GM12878 (cell line): ENCODE data around the gene COL25A1. TPM values are rescaled to one million over a fixed set of nuclear protein-coding genes. Genes with fewer than 3 reads are reported as not detected.

Source experiments
- ATAC-seq: fragments of 200-7000 bp; cut with Tn5 transposase; 3 replicates; pipeline ENCODE4 v1.9.1; 2020; ENCODE audit warnings: mild to moderate bottlenecking, moderate library complexity
- BruUV-seq: library from RNA; stranded (reverse); fragments of 400-500 nt; replicated peaks from 2 replicates; lab custom pipeline; 2021; lab: Mats Ljungman, UMichigan
- CTCF ChIA-PET: fragments of 300-600 bp; sonication (Branson Sonifier 250); formaldehyde crosslinking; extraction: SDS; loops from one replicate; lab custom pipeline; 2021; ENCODE audit warnings: inconsistent platforms; lab: Yijun Ruan, JAX
- POLR2A ChIA-PET: fragments of 350-600 bp; formaldehyde crosslinking; extraction: SDS; loops from one replicate; lab custom pipeline; 2021; ENCODE audit warnings: inconsistent platforms; lab: Charles Lee
- RAD21 ChIA-PET: fragments of 300-600 bp; sonication (Branson Sonifier 250); formaldehyde crosslinking; loops from one replicate; lab custom pipeline; 2023; ENCODE audit warnings: antibody characterized with exemption; ENCODE audit not compliant: unreplicated experiment; lab: Charles Lee
- SMC1A ChIA-PET: fragments of 300-600 bp; sonication (Branson Sonifier 250); formaldehyde crosslinking; loops from one replicate; lab custom pipeline; 2023; ENCODE audit not compliant: unreplicated experiment, uncharacterized antibody; lab: Charles Lee
- DNase-seq: peaks from one replicate; pipeline ENCODE4 v3.0.0-alpha.2; 2011; ENCODE audit warnings: low read depth, low spot score
- FAIRE-seq: peaks from 3 replicates; lab custom pipeline; 2011; peaks lifted over from hg19 to GRCh38; lab: Jason Lieb, UNC
- H2AFZ ChIP-seq: 2 replicates; pipeline ENCODE4 v1.6.0; 2011; ENCODE audit warnings: low read depth, low read length, control low read depth; ENCODE audit not compliant: control insufficient read depth
- H3K27ac ChIP-seq: 2 replicates; pipeline ENCODE4 v1.5.1; 2011; ENCODE audit warnings: control low read depth; ENCODE audit not compliant: control insufficient read depth, insufficient read depth
- H3K27me3 ChIP-seq, 2 experiments: replicated peaks in 1 of 2; 2 replicates each; pipeline versions ENCODE4 v1.6.0 to v1.6.1; 2011; ENCODE audit warnings: low read length in 1 of 2; ENCODE audit not compliant: control insufficient read depth in 2 of 2, insufficient read depth in 2 of 2
- H3K36me3 ChIP-seq, 2 experiments: 2 replicates each; pipeline ENCODE4 v1.5.1; 2011; ENCODE audit warnings: low read length in 1 of 2; ENCODE audit not compliant: control insufficient read depth in 2 of 2, insufficient read depth in 2 of 2
- H3K4me1 ChIP-seq: 2 replicates; pipeline ENCODE4 v1.6.1; 2011; ENCODE audit warnings: mild to moderate bottlenecking, low read length, moderate library complexity, mixed read lengths; ENCODE audit not compliant: control insufficient read depth, insufficient read depth
- H3K4me2 ChIP-seq: 2 replicates; pipeline ENCODE4 v1.6.0; 2011; ENCODE audit warnings: control low read depth; ENCODE audit not compliant: control insufficient read depth, insufficient read depth
- H3K4me3 ChIP-seq: fragments of 200-600 bp; sonication (generic); 2 replicates; pipeline ENCODE4 v1.5.1; 2016
- H3K79me2 ChIP-seq: 2 replicates; pipeline ENCODE4 v1.6.0; 2011; ENCODE audit warnings: low read length; ENCODE audit not compliant: control insufficient read depth, insufficient read depth
- H3K9ac ChIP-seq: 2 replicates; pipeline ENCODE4 v1.8.0; 2011; ENCODE audit warnings: low read length, control low read depth, mixed read lengths; ENCODE audit not compliant: control insufficient read depth, insufficient read depth
- H3K9me3 ChIP-seq: replicated peaks from 3 replicates; pipeline ENCODE4 v1.5.1; 2011; ENCODE audit warnings: mild to moderate bottlenecking, low read length; ENCODE audit not compliant: control insufficient read depth, insufficient read depth
- H4K20me1 ChIP-seq: 2 replicates; pipeline ENCODE4 v1.6.0; 2011; ENCODE audit not compliant: control insufficient read depth, insufficient read depth
- BHLHE40 ChIP-seq, 2 experiments: fragments of 450-650 bp in 1 of 2; IDR thresholded peaks; 2 replicates each; pipeline ENCODE4 v1.6.1; 2011 to 2017; ENCODE audit warnings: low read depth in 2 of 2, borderline replicate concordance in 1 of 2, improper control_type of control experiment in 1 of 2, low read length in 1 of 2, mild to moderate bottlenecking in 1 of 2
- E2F4 ChIP-seq: IDR thresholded peaks from 2 replicates; pipeline ENCODE4 v1.6.1; 2012; ENCODE audit warnings: low read depth, low read length, improper control_type of control experiment
- E4F1 ChIP-seq: fragments of 450-650 bp; IDR thresholded peaks from 2 replicates; pipeline ENCODE4 v1.6.1; 2018; ENCODE audit warnings: borderline replicate concordance, mild to moderate bottlenecking; ENCODE audit not compliant: partially characterized antibody
- EP300 ChIP-seq, 2 experiments: fragments of 150-350 bp in 1 of 2; IDR thresholded peaks; 2 replicates each; pipeline ENCODE4 v1.6.1; 2011 to 2012; ENCODE audit warnings: low read depth in 2 of 2, low read length in 2 of 2, borderline replicate concordance in 1 of 2, improper control_type of control experiment in 1 of 2, inconsistent platforms in 1 of 2; ENCODE audit not compliant: control insufficient read depth in 1 of 2
- GATAD2B ChIP-seq: fragments of 450-650 bp; conservative IDR thresholded peaks from 2 replicates; pipeline ENCODE4 v1.6.1; 2017; ENCODE audit warnings: low read depth, mild to moderate bottlenecking, moderate library complexity
- HDGF ChIP-seq: fragments of 450-650 bp; IDR thresholded peaks from 2 replicates; pipeline ENCODE4 v1.6.1; 2016; ENCODE audit warnings: antibody characterized with exemption
- NBN ChIP-seq: fragments of 450-650 bp; IDR thresholded peaks from 2 replicates; pipeline ENCODE4 v1.6.1; 2016
- PBX3 ChIP-seq: IDR thresholded peaks from 2 replicates; pipeline ENCODE4 v1.6.1; 2011; ENCODE audit warnings: mild to moderate bottlenecking, low read depth, low read length, moderate library complexity; ENCODE audit not compliant: insufficient replicate concordance
- POLR2AphosphoS5 ChIP-seq: IDR thresholded peaks from 2 replicates; pipeline ENCODE4 v1.6.1; 2011; ENCODE audit warnings: mild to moderate bottlenecking, low read length, inconsistent platforms
- SMAD1 ChIP-seq: fragments of 450-650 bp; IDR thresholded peaks from 2 replicates; pipeline ENCODE4 v1.6.1; 2018; ENCODE audit warnings: mild to moderate bottlenecking, low read depth; ENCODE audit not compliant: partially characterized antibody
- SREBF1 ChIP-seq: IDR thresholded peaks from 2 replicates; pipeline ENCODE4 v1.6.1; 2012; ENCODE audit warnings: mild to moderate bottlenecking, low read length
- TBL1XR1 ChIP-seq: IDR thresholded peaks from 2 replicates; pipeline ENCODE4 v1.6.1; 2012; ENCODE audit warnings: low read depth, low read length, improper control_type of control experiment
- ZBED1 ChIP-seq: IDR thresholded peaks from 2 replicates; pipeline ENCODE4 v1.6.1; 2016; ENCODE audit warnings: borderline replicate concordance
- WGBS: methylation state at CpG from one replicate; pipeline ENCODE4 v1.1.6; 2016; ENCODE audit warnings: low lambda C conversion rate; ENCODE audit not compliant: insufficient replicate concordance, insufficient coverage; ENCODE audit errors: missing lambda C conversion rate; 5-methylcytosine and 5-hydroxymethylcytosine counted together
- in situ Hi-C: fragments of 300-500 bp; cut with MboI; formaldehyde crosslinking; loops from 9 replicates; pipeline ENCODE4 v1.14.3; 2018; ENCODE audit warnings: mixed read lengths
- intact Hi-C: fragments of 100-400 bp; cut with micrococcal nuclease; formaldehyde crosslinking; loops from one replicate; pipeline ENCODE4 v1.14.2; 2022; ENCODE audit not compliant: unreplicated experiment
- polyA plus RNA-seq, 11 experiments: library from polyadenylated mRNA; depleted of rRNA in 4 of 11; unstranded in 6 of 11; stranded (reverse) in 5 of 11; fragments of >200 nt; fragmentation: Nextera tagmentation in 4 of 11; fragmentation: Illumina TruSeq in 1 of 11; extraction: Ambion mirVana in 4 of 11; extraction: Trizol in 1 of 11; gene quantifications; 1 replicate in 1 of 11; 2 replicates in 10 of 11; pipeline versions ENCODE4 v1.2.1 to v1.2.3, GENCODE V29; 2011 to 2016; ENCODE audit warnings: inconsistent platforms in 2 of 11, missing spikeins in 2 of 11, low read depth in 1 of 11
- total RNA-seq, 4 experiments: library from RNA; depleted of rRNA in 3 of 4; stranded (reverse); fragments of >200 nt in 3 of 4; fragmentation: Illumina TruSeq in 1 of 4; extraction: Trizol in 1 of 4; gene quantifications; 2 replicates each; pipeline versions ENCODE4 v1.2.1 to v1.2.3, GENCODE V29; 2013 to 2021

Gene COL25A1
- total and polyA plus RNA-seq, 10 of the 15 experiments (the other 5 are each of a cell fraction or from before 2014, with no cell fraction given), result 0.01 to 0.26 (median 0.12) TPM; not detected in 6

DNA sequence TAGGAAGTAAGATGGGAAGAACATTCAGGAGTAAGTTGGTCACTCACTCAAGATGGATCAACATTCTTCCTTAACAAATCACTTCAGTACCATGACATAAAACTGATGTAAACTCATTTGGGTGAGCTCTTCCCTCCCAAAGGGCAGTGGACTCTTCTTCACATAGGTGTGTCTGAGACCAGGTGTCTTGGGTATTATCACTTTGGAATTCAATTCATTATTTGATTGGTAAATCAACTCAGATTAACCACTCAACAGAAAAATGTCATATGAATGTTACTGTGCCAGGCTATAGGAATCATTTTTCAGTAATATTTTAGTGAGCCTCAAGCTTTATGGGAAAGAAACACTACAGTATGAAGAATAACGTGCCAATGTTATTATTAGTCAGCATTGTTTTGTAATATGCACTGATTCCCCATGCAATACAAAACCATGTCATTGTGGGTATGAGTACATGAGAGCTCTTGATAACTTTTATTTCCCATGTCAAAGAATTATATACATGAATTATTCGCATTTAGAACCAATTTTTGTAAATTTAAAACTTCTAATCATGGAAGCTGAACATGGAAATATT, 481.0 kb downstream of the COL25A1 start (continued):
- no peak for TF ChIP-seq E4F1
- no peak for TF ChIP-seq EP300 (IDR thresholded peaks at IDR 0.05; ENCODE audit: borderline replicate concordance in 1 of 2, control insufficient read depth in 1 of 2, low read depth in 2 of 2, low read length in 2 of 2)
- no peak for TF ChIP-seq SREBF1
- TF ChIP-seq, all 136 proteins: peak for 0

DNA sequence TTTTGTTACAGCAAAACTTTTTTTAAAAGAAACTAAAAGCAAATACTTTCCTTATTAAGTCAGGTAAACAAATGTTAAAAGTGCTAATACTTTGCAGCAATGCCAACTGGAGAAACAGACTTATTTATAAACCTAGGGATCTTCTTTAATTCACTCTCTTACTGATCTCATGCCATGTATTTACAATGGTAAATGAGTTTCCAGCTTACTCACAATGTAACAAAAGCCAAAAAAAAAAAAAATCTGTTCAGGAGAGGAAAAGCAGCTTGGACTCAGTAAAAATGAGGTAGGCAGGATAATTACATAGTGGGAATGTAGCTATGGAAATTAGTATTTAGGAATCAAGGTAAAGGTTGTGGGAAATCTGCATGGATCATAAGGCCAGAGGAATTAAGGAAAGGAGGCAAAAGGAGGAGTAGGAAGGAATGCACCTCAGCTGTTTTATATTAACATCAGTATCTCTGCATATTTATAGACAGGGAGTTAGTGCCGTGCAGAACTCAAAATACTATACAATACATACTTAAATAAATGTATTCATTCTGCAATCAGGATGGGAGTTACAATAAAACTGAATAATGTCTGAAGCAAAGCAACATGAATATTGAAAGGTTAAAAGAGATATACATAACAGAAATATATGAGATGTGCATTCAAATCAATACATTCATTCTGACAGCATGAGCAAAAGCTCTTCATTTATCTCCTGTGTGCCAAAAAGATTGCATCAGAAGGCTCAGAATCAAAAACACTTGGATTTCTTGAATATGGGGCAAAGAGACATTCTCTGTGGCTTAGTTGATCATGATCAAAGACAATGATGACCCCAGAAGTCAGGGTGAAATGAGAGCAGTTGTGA, 481.7 kb downstream of the COL25A1 start:
- no peak overlapping the region for H2AFZ ChIP-seq
- H3K4me1 ChIP-seq, result no peaks in the 10 kb centered on the region
- FAIRE-seq (no peak), DNase-seq (no peak), ATAC-seq (no peak)
- intact Hi-C loops (no loop called here), in situ Hi-C loops (no loop called here)
- 0% methylated on average over 1 of the region's 1 CpG for WGBS
- H4K20me1 ChIP-seq, result no peaks in the 10 kb centered on the region
- ChIA-PET CTCF (no interaction called here), POLR2A (no interaction called here), RAD21 (no interaction called here), SMC1A (no interaction called here)
- no peaks in the 10 kb centered on the region for H3K9me3 ChIP-seq
- H3K4me3 ChIP-seq, result no peak overlapping the region
- H3K27ac ChIP-seq, result no peak overlapping the region
- H3K79me2 ChIP-seq, result no peaks in the 10 kb centered on the region
- BruUV-seq, result no TSS peak
- no peaks in the 10 kb centered on the region for H3K36me3 ChIP-seq
- no peak overlapping the region for H3K4me2 ChIP-seq
- H3K27me3 ChIP-seq, result peaks cover 0 to 1% of the 10 kb centered on the region in 2 experiments; a peak in 1 of 4 replicates
- no peak overlapping the region for H3K9ac ChIP-seq
- TF ChIP-seq NBN (no peak), POLR2AphosphoS5 (no peak), GATAD2B (no peak), BHLHE40 (IDR thresholded peaks at IDR 0.05; ENCODE audit: borderline replicate concordance in 1 of 2, low read depth in 2 of 2, low read length in 1 of 2) (no peak), E2F4 (no peak), SMAD1 (no peak), ZBED1 (no peak), HDGF (no peak), TBL1XR1 (no peak), PBX3 (no peak)
